HCT116 (cell line): ENCODE data around the gene TMEM54. TPM values are rescaled to one million over a fixed set of nuclear protein-coding genes. Genes with fewer than 3 reads are reported as not detected.

Experiments used
- ATAC-seq: fragments of 200-7000 bp; cut with Tn5 transposase; 2 replicates; pipeline ENCODE4 v1.9.1; 2020; ENCODE audit warnings: mild to moderate bottlenecking, moderate library complexity
- BruUV-seq: library from RNA; stranded (reverse); fragments of 400-500 nt; replicated peaks from 2 replicates; lab custom pipeline; 2021; lab: Mats Ljungman, UMichigan
- CTCF ChIA-PET: fragments of 300-600 bp; sonication (Branson Sonifier 250); formaldehyde crosslinking; loops from one replicate; lab custom pipeline; 2021; ENCODE audit warnings: antibody characterized with exemption; lab: Charles Lee
- POLR2A ChIA-PET: fragments of 300-600, 350-600 bp; sonication (Branson Sonifier 250); formaldehyde crosslinking; loops from one replicate; lab custom pipeline; 2021; ENCODE audit warnings: antibody characterized with exemption; lab: Charles Lee
- RAD21 ChIA-PET, 2 experiments: fragments of 300-600 bp; sonication (Branson Sonifier 250); formaldehyde crosslinking; loops; one replicate each; lab custom pipeline; 2023; ENCODE audit warnings: low total read pairs in 2 of 2; ENCODE audit not compliant: uncharacterized antibody in 2 of 2, unreplicated experiment in 2 of 2, low non-redundant PET in 1 of 2; lab: Charles Lee
- DNase-seq: peaks from one replicate; pipeline ENCODE4 v3.0.0-alpha.2; 2010; ENCODE audit warnings: low read depth, low spot score
- H2AFZ ChIP-seq: fragments of 200-600 bp; shearing (Covaris generic), sonication (generic); 2 replicates; pipeline ENCODE4 v1.6.1; 2017; ENCODE audit warnings: low read depth, mixed run types, mixed read lengths, antibody characterized with exemption, low read length; ENCODE audit not compliant: poor library complexity, severe bottlenecking
- H3K27ac ChIP-seq: 2 replicates; pipeline ENCODE4 v1.5.1; 2012; ENCODE audit warnings: low read depth, low read length
- H3K27me3 ChIP-seq: fragments of 200-600 bp; sonication (generic); 2 replicates; pipeline ENCODE4 v1.6.1; 2016; ENCODE audit warnings: mixed run types, low read length, mixed read lengths; ENCODE audit not compliant: insufficient read depth
- H3K36me3 ChIP-seq, 2 experiments: fragments of 200-500 bp in 1 of 2; fragments of 200-600 bp in 1 of 2; sonication (Bioruptor generic) in 1 of 2; sonication (generic) in 1 of 2; 2 replicates each; pipeline versions ENCODE4 v1.5.1 to v1.6.1; 2014 to 2016; ENCODE audit warnings: low read length in 2 of 2, inconsistent platforms in 1 of 2, mixed read lengths in 1 of 2, mixed run types in 1 of 2; ENCODE audit not compliant: insufficient read depth in 2 of 2, control insufficient read depth in 1 of 2
- H3K4me1 ChIP-seq, 2 experiments: fragments of 200-600 bp in 1 of 2; sonication (generic) in 1 of 2; 2 replicates each; pipeline versions ENCODE4 v1.5.1 to v1.6.1; 2012 to 2017; ENCODE audit warnings: low read length in 2 of 2, inconsistent platforms in 1 of 2, mild to moderate bottlenecking in 1 of 2, mixed read lengths in 1 of 2, mixed run types in 1 of 2, moderate library complexity in 1 of 2; ENCODE audit not compliant: insufficient read depth in 2 of 2, control insufficient read depth in 1 of 2
- H3K4me2 ChIP-seq: fragments of 200-600 bp; sonication (generic); 2 replicates; pipeline ENCODE4 v1.6.1; 2017; ENCODE audit warnings: mixed run types, low read length, mixed read lengths
- H3K4me3 ChIP-seq, 2 experiments: fragments of 200-600 bp in 1 of 2; sonication (generic) in 1 of 2; replicated peaks in 1 of 2; 2 replicates each; pipeline ENCODE4 v1.5.1; 2011 to 2016; ENCODE audit warnings: low read length in 2 of 2, control low read depth in 1 of 2, low read depth in 1 of 2, mild to moderate bottlenecking in 1 of 2, mixed read lengths in 1 of 2, mixed run types in 1 of 2
- H3K79me2 ChIP-seq: fragments of 200-600 bp; sonication (generic); 2 replicates; pipeline ENCODE4 v1.6.1; 2017; ENCODE audit warnings: mild to moderate bottlenecking, mixed run types, low read length, moderate library complexity, mixed read lengths; ENCODE audit not compliant: insufficient read depth
- H3K9ac ChIP-seq: fragments of 200-600 bp; sonication (generic); 2 replicates; pipeline ENCODE4 v1.6.1; 2016; ENCODE audit warnings: low read length, mixed read lengths
- H3K9me2 ChIP-seq: fragments of 200-600 bp; sonication (generic), shearing (Covaris generic); 2 replicates; pipeline ENCODE4 v1.6.1; 2017; ENCODE audit warnings: mixed run types, mild to moderate bottlenecking, moderate library complexity; ENCODE audit not compliant: insufficient read depth
- H3K9me3 ChIP-seq, 2 experiments: fragments of 200-500 bp in 1 of 2; fragments of 200-600 bp in 1 of 2; sonication (Bioruptor generic) in 1 of 2; sonication (generic) in 1 of 2; 2 replicates each; pipeline ENCODE4 v1.6.1; 2014 to 2017; ENCODE audit warnings: low read length in 2 of 2, mixed read lengths in 2 of 2, inconsistent platforms in 1 of 2, low read depth in 1 of 2, mild to moderate bottlenecking in 1 of 2, mixed run types in 1 of 2, moderate library complexity in 1 of 2; ENCODE audit not compliant: control insufficient read depth in 1 of 2, insufficient read depth in 1 of 2
- H4K20me1 ChIP-seq: fragments of 200-600 bp; sonication (generic), shearing (Covaris generic); 2 replicates; pipeline ENCODE4 v1.6.1; 2017; ENCODE audit warnings: mixed run types, mild to moderate bottlenecking, moderate library complexity; ENCODE audit not compliant: insufficient read depth
- CEBPB ChIP-seq: IDR thresholded peaks from 2 replicates; pipeline ENCODE4 v1.6.1; 2012; ENCODE audit warnings: low read depth
- ELF1 ChIP-seq: IDR thresholded peaks from 2 replicates; pipeline ENCODE4 v1.6.1; 2012; ENCODE audit warnings: low read depth, borderline replicate concordance
- FOSL1 ChIP-seq: IDR thresholded peaks from 2 replicates; pipeline ENCODE4 v1.6.1; 2012; ENCODE audit warnings: low read depth
- JUND ChIP-seq: IDR thresholded peaks from 2 replicates; pipeline ENCODE4 v1.6.1; 2012
- POLR2AphosphoS5 ChIP-seq: IDR thresholded peaks from 2 replicates; pipeline ENCODE4 v1.6.1; 2011; ENCODE audit warnings: mild to moderate bottlenecking, low read depth, low read length, moderate library complexity
- RAD21 ChIP-seq: IDR thresholded peaks from 2 replicates; pipeline ENCODE4 v1.6.1; 2012; ENCODE audit warnings: low read depth, mild to moderate bottlenecking
- SP1 ChIP-seq: IDR thresholded peaks from 2 replicates; pipeline ENCODE4 v1.6.1; 2012; ENCODE audit warnings: low read depth
- TCF7L2 ChIP-seq: IDR thresholded peaks from 2 replicates; pipeline ENCODE4 v1.7.0; 2011; ENCODE audit warnings: borderline replicate concordance, inconsistent platforms; ENCODE audit not compliant: insufficient read depth, insufficient read length; ENCODE audit errors: extremely low read depth
- ZBTB33 ChIP-seq: IDR thresholded peaks from 2 replicates; pipeline ENCODE4 v1.6.1; 2011; ENCODE audit warnings: mild to moderate bottlenecking, low read length, moderate library complexity; ENCODE audit not compliant: insufficient replicate concordance; ENCODE audit errors: extremely low read depth
- intact Hi-C: fragments of 100-400 bp; cut with micrococcal nuclease; formaldehyde crosslinking; loops from 2 replicates; pipeline ENCODE4 v1.10.0; 2022
- total RNA-seq: library from RNA; stranded (reverse); gene quantifications from one replicate; pipeline ENCODE4 v1.2.1, GENCODE V29; 2021; ENCODE audit not compliant: unreplicated experiment

Gene TMEM54
- total RNA-seq, 1 experiment from 2014 or later: 121 TPM

GRCh38 chr1:32899586-32900296 lies 1.4 kb downstream of the TMEM54 start:
- Histone ChIP-seq H3K4me3 (peak overlapping the region in 1 of 2 experiments; percentile 68; a peak in 2 of 4 replicates), H3K27ac (no peak overlapping the region), H3K79me2 (peaks cover 6% of the 10 kb centered on the region; the same call in 1 of the 2 replicates), H3K9me2 (no peaks in the 10 kb centered on the region), H3K4me2 (peak overlapping the region; percentile 89), H3K9me3 (no peaks in the 10 kb centered on the region), H3K4me1 (peaks cover 19 to 30% of the 10 kb centered on the region in 2 experiments; a peak in 3 of 4 replicates), H3K27me3 (no peaks in the 10 kb centered on the region), H3K9ac (0 out of 2 replicates have a peak overlapping the region, but pooled peaks have one; percentile 81), H4K20me1 (no peaks in the 10 kb centered on the region), H2AFZ (no peak overlapping the region), H3K36me3 (peaks cover 0 to 8% of the 10 kb centered on the region in 2 experiments; a peak in 2 of 4 replicates)
- ChIA-PET CTCF (no interaction called here), RAD21 (no interaction called here), POLR2A (interaction anchor here (0.6 kb wide), 1 partner anchor 26 kb away, joined by 3 read pairs; no protein-coding TSS in a partner anchor)
- DNase-seq (no peak), ATAC-seq (no peak)
- TF ChIP-seq JUND (no peak), RAD21 (no peak), TCF7L2 (no peak), SP1 (no peak), CEBPB (no peak), ZBTB33 (no peak), ELF1 (no peak), POLR2AphosphoS5 (no peak), FOSL1 (no peak)
- intact Hi-C loops: loop anchor here (10.0 kb wide), 1 partner anchor 155 kb away; no protein-coding TSS in a partner anchor
- BruUV-seq: no TSS peak
